NCI-H2227 treated with DMSO at 0.1 percent for 48 hours (cell line): ENCODE data around the gene OBI1.
"Not testable (repeated sequence)": the region's sequence is repeated elsewhere in the genome, so short reads cannot be mapped to it uniquely, and the experiment has no call there.

Experiments
- DNase-seq: peaks from one replicate; lab custom pipeline; 2025; lab: John Stamatoyannopoulos, UW

Gene OBI1

GRCh38 chr13:78647109-78647678, 11.8 kb downstream of the OBI1 start:
- DNase-seq = not testable (repeated sequence)

- no peak for DNase-seq
Measured at GRCh38 chr13:78638216-78638615, 20.7 kb downstream of the OBI1 start.

GRCh38 chr13:78636495-78636894, 22.5 kb downstream of the OBI1 start:
- DNase-seq = no peak

- DNase-seq = no peak
Measured at GRCh38 chr13:78632996-78633395, 26.0 kb downstream of the OBI1 start.

GRCh38 chr13:78631077-78631476, 27.9 kb downstream of the OBI1 start:
- DNase-seq = no peak

GRCh38 chr13:78630511-78630910, 28.4 kb downstream of the OBI1 start:
- no peak for DNase-seq

- DNase-seq = no peak
Measured at GRCh38 chr13:78625384-78625783, 33.6 kb downstream of the OBI1 start.

GRCh38 chr13:78623132-78623531, 35.8 kb downstream of the OBI1 start:
- DNase-seq = no peak

GRCh38 chr13:78620936-78621470, 38.0 kb downstream of the OBI1 start:
- no peak for DNase-seq

- DNase-seq = no peak
Measured at GRCh38 chr13:78618411-78618810, 40.5 kb downstream of the OBI1 start.

- DNase-seq = no peak
Measured at GRCh38 chr13:78611040-78611439, 47.9 kb downstream of the OBI1 start.

GRCh38 chr13:78610381-78610883, 48.5 kb downstream of the OBI1 start:
- DNase-seq = no peak

GRCh38 chr13:78609464-78610205, 49.3 kb downstream of the OBI1 start:
- DNase-seq = no peak

GRCh38 chr13:78608688-78609463, 50.1 kb downstream of the OBI1 start:
- DNase-seq = no peak

GRCh38 chr13:78608252-78608687, 50.7 kb downstream of the OBI1 start:
- DNase-seq = no peak

GRCh38 chr13:78607409-78608251, 51.3 kb downstream of the OBI1 start:
- DNase-seq = no peak

- no peak for DNase-seq
Measured at GRCh38 chr13:78606471-78607408, 52.2 kb downstream of the OBI1 start.

GRCh38 chr13:78604782-78605611, 54.0 kb downstream of the OBI1 start:
- DNase-seq = no peak

GRCh38 chr13:78603240-78603957, 55.6 kb downstream of the OBI1 start, which contains the start of gene POU4F1:
TSS of gene POU4F1 (minus strand) at chr13:78603552. CDS start at chr13:78603326, 226 bp downstream.
- peak; percentile 72 for DNase-seq
